Activated T-cell treated with anti-CD3 and anti-CD28 coated beads, Interleukin-2, amount 50 U/mL, for 72 hours (primary cell): Measurements from ENCODE around the gene PRUNE2. TPM values are rescaled to one million over a fixed set of nuclear protein-coding genes. Genes with fewer than 3 reads are reported as not detected.
"Not testable (repeated sequence)": the region's sequence is repeated elsewhere in the genome, so short reads cannot be mapped to it uniquely, and the experiment has no call there.

ENCODE experiments used
- ATAC-seq, 2 donors: fragments of 150-1000 bp; cut with Tn5 transposase; replicated peaks in 1 of 2; 2 replicates each; pipeline ENCODE4 v1.10.0; 2021; ENCODE audit warnings: moderate library complexity in 2 of 2, mild to moderate bottlenecking in 1 of 2
- DNase-seq, 2 donors: peaks; one replicate each; pipeline ENCODE4 v3.0.0; 2021 to 2022; ENCODE audit warnings: mixed read lengths in 1 of 2
- H3K27ac Mint-ChIP-seq: one replicate; pipeline ENCODE4 v1.8.0; 2022; ENCODE audit warnings: mild to moderate bottlenecking, moderate library complexity, mixed read lengths
- H3K27me3 Mint-ChIP-seq: one replicate; pipeline ENCODE4 v1.8.0; 2022; ENCODE audit warnings: low read depth, mixed read lengths
- H3K36me3 Mint-ChIP-seq, 2 donors: one replicate each; pipeline ENCODE4 v1.8.0; 2022; ENCODE audit warnings: mixed read lengths in 2 of 2, mild to moderate bottlenecking in 1 of 2; ENCODE audit not compliant: insufficient read depth in 2 of 2
- H3K4me1 Mint-ChIP-seq: one replicate; pipeline ENCODE4 v1.8.0; 2022; ENCODE audit warnings: low read depth, mixed read lengths
- H3K4me3 Mint-ChIP-seq, 2 donors: one replicate each; pipeline ENCODE4 v1.8.0; 2022; ENCODE audit warnings: mild to moderate bottlenecking in 2 of 2, mixed read lengths in 2 of 2, moderate library complexity in 2 of 2
- H3K9me3 Mint-ChIP-seq, 2 donors: one replicate each; pipeline ENCODE4 v1.8.0; 2022; ENCODE audit warnings: mixed read lengths in 2 of 2
- total RNA-seq, 2 donors: library from RNA; stranded (reverse); gene quantifications; one replicate each; pipeline ENCODE4 v1.2.3, GENCODE V29; 2022

PRUNE2 gene
- total RNA-seq, 2 donors from 2014 or later, result 0.69 to 1.5 TPM

DNA sequence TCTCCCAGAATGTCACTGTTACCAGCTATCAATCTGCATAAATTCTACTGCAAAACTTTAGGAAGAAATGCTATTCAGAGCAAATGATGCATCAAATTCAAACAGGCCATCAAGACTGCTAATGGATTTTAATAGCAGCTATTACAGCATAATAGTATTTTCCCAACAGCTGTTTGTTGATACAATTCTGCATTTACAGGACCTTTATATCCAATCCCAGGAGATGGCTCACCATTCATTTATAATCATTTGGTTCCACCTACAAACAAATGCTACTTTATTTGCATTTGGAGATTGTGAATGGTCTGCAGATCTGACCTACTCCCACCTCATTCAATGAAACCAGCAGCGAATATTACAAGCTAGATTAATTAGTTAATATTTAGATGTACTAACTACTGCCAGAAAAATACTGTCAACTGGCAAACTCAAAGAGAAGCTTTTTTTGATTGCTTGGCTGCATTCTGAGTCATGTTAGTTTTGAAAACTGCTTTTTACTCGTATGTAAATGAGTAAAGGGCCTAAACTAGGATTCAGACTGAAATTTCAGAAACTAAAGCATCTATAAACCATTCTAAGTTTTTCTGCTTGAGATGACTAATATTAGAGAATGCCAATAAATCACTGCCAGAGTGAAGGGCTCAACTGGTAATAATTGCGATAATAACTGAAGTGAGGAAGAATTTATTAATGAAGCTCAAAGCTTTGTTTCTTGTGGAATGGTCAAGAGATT is 148.8 kb downstream of the PRUNE2 start:
- Mint-ChIP-seq H3K27me3 (peaks cover 12% of the 10 kb centered on the region), H3K4me1 (peaks cover 5% of the 10 kb centered on the region), H3K27ac (no peak overlapping the region), H3K9me3 (no peaks in the 10 kb centered on the region), H3K4me3 (no peak overlapping the region), H3K36me3 (no peaks in the 10 kb centered on the region)
- DNase-seq (no peak), ATAC-seq (no peak)

DNA sequence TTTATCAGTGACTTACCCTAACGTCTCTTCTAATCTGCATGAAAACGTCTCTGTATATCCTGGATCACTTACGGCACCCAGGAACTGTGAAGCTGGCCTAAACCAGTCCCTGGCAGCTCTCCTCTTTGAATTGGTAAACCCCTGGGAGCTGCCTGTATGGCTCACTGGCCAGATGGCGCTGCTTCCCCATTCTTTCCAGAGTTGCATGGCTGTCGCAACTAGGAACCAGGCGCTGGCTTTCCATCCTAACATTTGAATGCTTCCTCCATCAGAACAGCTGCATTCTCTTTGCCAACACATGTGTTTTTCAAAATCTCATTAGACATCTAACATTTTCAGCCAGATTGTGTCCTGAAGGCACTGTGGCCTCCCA is 149.7 kb downstream of the PRUNE2 start:
- Mint-ChIP-seq H3K36me3 (no peaks in the 10 kb centered on the region), H3K9me3 (no peaks in the 10 kb centered on the region), H3K4me3 (no peak overlapping the region), H3K27me3 (peaks cover 12% of the 10 kb centered on the region), H3K27ac (no peak overlapping the region), H3K4me1 (peaks cover 5% of the 10 kb centered on the region)
- ATAC-seq, result no peak
- DNase-seq, result no peak

DNA sequence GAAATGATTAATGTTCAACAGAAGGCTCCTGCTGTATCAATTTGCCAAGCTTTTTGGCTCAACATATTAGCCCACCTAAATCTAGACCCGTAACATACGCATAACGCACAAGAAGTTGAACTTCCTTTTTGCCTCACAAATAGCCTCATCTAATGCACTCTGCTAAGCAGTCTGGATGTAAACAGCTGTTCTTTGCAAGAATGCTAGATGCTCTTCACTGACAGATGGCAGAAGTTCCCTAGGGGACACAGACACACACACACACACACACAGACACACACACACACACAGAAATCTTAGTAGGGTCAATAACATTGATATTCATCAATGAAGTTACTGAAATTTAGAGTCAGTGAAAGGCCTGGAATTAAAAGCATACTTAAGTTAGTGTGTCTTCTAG is 154.9 kb downstream of the PRUNE2 start:
- H3K4me1 Mint-ChIP-seq, result peaks cover 5% of the 10 kb centered on the region
- no peak overlapping the region for H3K27ac Mint-ChIP-seq
- DNase-seq (no peak), ATAC-seq (no peak)
- H3K27me3 Mint-ChIP-seq, result peaks cover 6% of the 10 kb centered on the region
- H3K9me3 Mint-ChIP-seq, result no peaks in the 10 kb centered on the region
- no peaks in the 10 kb centered on the region for H3K36me3 Mint-ChIP-seq
- no peak overlapping the region for H3K4me3 Mint-ChIP-seq

DNA sequence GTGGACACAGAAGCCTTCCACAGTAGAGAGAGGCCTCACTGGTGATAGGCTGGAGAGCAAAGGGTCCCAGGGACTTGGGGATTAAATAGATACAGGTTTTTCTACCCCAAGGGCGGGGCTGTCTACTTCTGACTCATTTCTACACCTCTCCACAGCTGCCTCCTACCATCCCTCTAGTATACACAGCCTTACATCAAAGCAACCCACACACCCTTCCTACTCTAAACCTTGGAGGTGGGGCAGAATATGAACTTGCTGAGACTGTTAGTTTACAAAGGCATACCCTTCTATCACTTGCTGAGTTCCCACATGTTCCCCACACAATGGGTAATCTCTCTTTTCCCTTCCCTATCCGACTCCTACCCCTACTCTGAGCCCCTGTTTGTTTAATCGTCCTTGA is 161.6 kb downstream of the PRUNE2 start:
- Mint-ChIP-seq H3K4me3 (no peak overlapping the region), H3K9me3 (peaks cover 7% of the 10 kb centered on the region in 2 donors), H3K27ac (no peak overlapping the region), H3K4me1 (no peaks in the 10 kb centered on the region), H3K36me3 (peaks cover 1 to 2% of the 10 kb centered on the region in 2 donors), H3K27me3 (peaks cover 6% of the 10 kb centered on the region)
- DNase-seq (no peak), ATAC-seq (no peak)

DNA sequence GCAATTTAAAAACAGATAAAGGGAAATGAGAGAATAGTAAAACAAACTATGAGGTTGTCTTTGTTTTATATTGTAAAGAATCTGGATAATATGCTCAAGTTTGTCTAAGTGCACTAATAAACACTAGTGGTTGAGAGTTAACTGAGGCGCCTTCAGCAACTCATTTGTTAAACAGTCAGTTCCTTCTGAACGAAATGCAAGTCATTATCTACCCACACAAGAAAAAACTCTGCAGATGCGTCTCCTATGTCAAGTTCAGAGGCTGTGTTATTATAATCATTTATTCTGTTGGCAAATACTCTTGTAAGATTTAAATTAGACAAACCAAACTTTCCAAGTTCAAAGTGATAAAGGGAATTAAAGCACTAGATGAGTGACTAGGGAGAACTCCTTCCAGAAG is 162.0 kb downstream of the PRUNE2 start:
- peaks cover 1 to 2% of the 10 kb centered on the region in 2 donors for H3K36me3 Mint-ChIP-seq
- peaks cover 7% of the 10 kb centered on the region in 2 donors for H3K9me3 Mint-ChIP-seq
- ATAC-seq (no peak), DNase-seq (no peak)
- H3K27me3 Mint-ChIP-seq, result peaks cover 5% of the 10 kb centered on the region
- no peaks in the 10 kb centered on the region for H3K4me1 Mint-ChIP-seq
- no peak overlapping the region for H3K4me3 Mint-ChIP-seq
- no peak overlapping the region for H3K27ac Mint-ChIP-seq

DNA sequence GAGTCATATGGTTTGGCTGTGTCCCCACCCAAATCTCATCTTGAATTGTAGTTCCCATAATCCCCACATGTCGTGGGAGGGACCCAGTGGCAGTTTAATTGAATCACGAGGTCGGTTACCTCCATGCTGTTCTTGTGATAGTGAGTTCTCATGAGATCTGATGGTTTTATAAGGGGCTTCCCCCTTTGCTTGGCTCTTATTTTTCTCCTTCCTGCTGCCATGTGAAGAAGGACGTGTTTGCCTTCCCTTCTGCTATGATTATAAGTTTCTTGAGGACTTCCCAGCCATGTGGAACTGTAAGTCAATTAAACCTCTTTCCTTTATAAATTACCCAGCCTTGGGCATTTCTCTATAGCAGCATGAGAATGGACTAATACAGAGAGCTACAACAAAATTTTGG is 163.0 kb downstream of the PRUNE2 start:
- not testable (repeated sequence) for H3K36me3 Mint-ChIP-seq, H3K27me3 Mint-ChIP-seq, H3K27ac Mint-ChIP-seq, ATAC-seq, H3K4me3 Mint-ChIP-seq, H3K4me1 Mint-ChIP-seq, DNase-seq, H3K9me3 Mint-ChIP-seq

DNA sequence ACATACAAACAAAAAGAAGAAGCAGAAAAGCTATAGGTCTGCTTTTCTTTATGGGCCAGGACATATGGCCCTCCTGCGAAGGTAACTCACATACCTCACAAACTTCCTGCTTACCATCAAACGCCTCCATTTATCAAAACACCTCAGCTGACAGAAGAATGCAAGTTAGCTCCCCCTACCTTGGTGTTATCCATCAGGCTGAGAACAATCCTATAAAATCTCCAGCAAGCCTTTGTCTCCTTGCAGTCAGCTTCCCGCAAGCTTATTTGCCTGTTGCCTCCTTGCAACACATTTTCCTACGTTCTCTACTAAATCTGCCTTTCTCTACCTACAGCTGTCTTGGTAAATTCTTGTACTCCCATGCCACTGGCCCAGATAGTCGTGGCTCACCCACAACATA is 164.4 kb downstream of the PRUNE2 start:
- no peak for DNase-seq
- Mint-ChIP-seq H3K36me3 (peaks cover 1 to 2% of the 10 kb centered on the region in 2 donors), H3K27ac (no peak overlapping the region), H3K9me3 (peaks cover 7% of the 10 kb centered on the region in 2 donors), H3K4me1 (no peaks in the 10 kb centered on the region), H3K4me3 (no peak overlapping the region), H3K27me3 (peaks cover 9% of the 10 kb centered on the region)
- no peak for ATAC-seq

DNA sequence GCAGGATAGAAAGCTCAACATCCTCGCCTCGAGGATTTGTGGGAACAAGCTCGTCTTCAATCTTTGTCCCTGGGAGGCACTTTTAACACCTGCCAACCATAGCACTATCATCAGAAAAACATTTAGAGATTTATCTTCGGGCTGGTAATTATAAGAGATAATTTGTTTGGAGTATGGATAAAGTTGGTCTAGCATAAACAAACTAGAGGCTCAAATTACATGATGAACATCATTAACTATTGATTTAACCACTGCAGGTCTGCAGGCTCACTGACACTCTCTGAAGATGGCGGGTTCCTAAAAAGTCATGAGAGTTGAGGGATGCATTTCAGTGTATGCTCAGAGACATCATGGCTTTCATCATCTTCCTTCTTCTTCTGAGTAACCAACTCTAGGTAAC is 167.5 kb downstream of the PRUNE2 start:
- Mint-ChIP-seq H3K27me3 (peaks cover 9% of the 10 kb centered on the region), H3K36me3 (peaks cover 1 to 2% of the 10 kb centered on the region in 2 donors), H3K4me1 (no peaks in the 10 kb centered on the region), H3K27ac (no peak overlapping the region), H3K9me3 (peaks cover 2 to 7% of the 10 kb centered on the region in 2 donors), H3K4me3 (no peak overlapping the region)
- DNase-seq, result no peak
- ATAC-seq, result no peak

DNA sequence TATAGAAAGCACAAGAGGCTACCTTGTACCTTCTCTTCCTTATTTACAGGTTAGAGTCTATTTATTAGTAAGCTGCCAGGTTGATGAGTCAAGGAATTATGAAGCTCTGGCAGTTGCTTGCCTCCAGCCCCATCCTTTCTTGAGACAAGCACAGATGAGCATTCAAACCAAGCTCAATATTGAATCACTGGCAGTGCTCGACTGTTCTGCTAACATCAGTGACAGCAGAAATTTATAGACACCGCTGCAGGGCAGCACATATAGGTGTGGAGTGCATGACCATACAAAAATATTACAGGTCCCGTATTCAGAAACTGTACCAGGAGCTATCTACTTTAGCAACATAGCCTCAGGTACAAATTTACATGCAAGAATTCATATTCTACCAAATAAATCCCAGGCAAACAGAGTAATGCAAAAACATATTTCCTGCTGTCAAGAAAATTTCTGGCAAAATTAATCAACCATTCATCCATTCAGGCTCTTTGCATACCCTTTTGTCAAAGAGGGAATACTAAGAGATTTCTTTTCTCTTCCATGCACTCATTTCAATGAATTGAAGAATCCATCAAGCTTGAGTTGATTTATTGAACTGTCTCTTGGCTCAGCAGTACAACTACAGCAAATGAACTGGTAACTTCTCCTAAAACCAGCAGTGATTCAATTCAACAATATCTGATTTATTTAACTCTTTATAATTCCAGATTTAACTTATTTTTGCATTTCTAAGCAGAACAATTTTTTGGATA is 168.6 kb downstream of the PRUNE2 start:
- no peak overlapping the region for H3K4me3 Mint-ChIP-seq
- peaks cover 0 to 1% of the 10 kb centered on the region in 2 donors for H3K36me3 Mint-ChIP-seq
- peaks cover 0 to 2% of the 10 kb centered on the region in 2 donors for H3K9me3 Mint-ChIP-seq
- H3K27ac Mint-ChIP-seq, result no peak overlapping the region
- ATAC-seq (no peak), DNase-seq (no peak)
- peaks cover 9% of the 10 kb centered on the region for H3K27me3 Mint-ChIP-seq
- H3K4me1 Mint-ChIP-seq, result peaks cover 3% of the 10 kb centered on the region

DNA sequence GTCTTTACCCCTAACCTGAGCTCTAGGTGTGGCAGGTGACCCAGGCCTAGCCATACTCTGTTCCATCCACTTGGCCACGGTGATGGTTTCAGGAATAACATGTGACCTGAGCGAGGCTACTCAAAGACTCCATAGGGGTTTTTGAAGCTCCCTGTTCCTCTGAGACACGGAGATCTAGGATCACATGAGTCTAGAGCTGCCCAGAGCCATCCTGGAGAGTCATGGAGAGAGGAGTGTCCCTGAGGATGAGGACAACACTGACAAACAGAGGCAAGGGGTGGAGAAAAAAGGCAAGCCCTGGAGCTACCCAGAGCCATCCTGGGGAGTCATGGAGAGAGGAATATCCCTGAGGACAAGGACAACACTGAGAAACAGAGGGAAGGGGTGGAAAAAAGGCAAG is 171.2 kb downstream of the PRUNE2 start:
- Mint-ChIP-seq H3K9me3 (no peaks in the 10 kb centered on the region), H3K36me3 (no peaks in the 10 kb centered on the region), H3K27ac (no peak overlapping the region), H3K4me3 (no peak overlapping the region), H3K4me1 (peaks cover 6% of the 10 kb centered on the region), H3K27me3 (peaks cover 15% of the 10 kb centered on the region)
- no peak for DNase-seq
- no peak for ATAC-seq

DNA sequence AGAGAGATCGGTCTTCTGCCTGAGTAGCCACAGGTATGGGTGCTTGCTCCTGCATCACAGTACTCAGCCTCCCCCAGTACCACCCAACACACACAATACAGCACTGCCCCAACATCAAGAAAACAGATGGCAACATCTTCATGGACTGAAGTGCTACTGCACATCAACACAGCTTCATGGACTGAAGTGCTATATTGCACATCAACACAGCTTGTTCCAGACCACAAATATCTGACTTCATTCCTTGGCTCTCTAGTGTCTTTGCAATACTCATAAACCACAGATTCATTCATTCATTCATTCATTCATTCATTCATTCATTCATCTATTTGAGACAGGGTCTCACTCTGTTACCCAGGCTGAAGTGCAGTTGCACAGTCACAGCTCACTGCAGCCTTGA is 172.8 kb downstream of the PRUNE2 start:
- Mint-ChIP-seq H3K4me1 (peaks cover 6% of the 10 kb centered on the region), H3K36me3 (no peaks in the 10 kb centered on the region), H3K4me3 (no peak overlapping the region), H3K9me3 (no peaks in the 10 kb centered on the region), H3K27ac (no peak overlapping the region), H3K27me3 (peaks cover 7% of the 10 kb centered on the region)
- no peak for ATAC-seq
- no peak for DNase-seq

DNA sequence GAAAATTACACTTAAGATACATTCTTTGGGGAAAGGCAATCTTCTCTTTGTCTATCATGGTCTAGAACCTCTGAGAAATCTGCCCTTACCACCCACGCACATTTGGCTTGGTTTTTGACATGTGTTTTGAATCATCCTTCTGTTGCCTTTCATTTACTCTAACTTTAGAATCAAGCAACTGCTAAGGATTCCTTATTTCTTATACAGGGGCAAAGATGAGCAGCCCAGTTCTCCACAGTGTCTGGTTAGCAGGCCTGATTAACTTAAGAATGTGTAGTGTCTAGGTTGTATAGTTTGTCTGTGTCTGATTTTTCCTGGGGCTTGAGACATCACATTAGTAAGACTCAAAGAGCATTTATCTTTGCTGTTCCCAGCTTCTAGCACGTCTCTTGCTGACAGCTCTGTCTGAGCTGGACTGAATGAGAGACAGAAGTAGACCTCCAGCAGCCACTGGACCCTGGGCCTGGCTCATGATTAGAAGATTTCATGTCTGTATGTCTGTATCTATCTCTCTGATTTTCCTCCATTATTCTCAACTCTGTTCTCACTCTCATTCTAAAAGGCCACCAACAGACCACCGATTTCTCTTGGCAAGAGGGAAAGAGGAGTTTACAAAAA is 173.5 kb downstream of the PRUNE2 start:
- Mint-ChIP-seq H3K4me3 (no peak overlapping the region), H3K9me3 (no peaks in the 10 kb centered on the region), H3K36me3 (no peaks in the 10 kb centered on the region), H3K27me3 (peaks cover 7% of the 10 kb centered on the region), H3K27ac (no peak overlapping the region), H3K4me1 (peaks cover 6% of the 10 kb centered on the region)
- no peak for ATAC-seq
- DNase-seq, result no peak

DNA sequence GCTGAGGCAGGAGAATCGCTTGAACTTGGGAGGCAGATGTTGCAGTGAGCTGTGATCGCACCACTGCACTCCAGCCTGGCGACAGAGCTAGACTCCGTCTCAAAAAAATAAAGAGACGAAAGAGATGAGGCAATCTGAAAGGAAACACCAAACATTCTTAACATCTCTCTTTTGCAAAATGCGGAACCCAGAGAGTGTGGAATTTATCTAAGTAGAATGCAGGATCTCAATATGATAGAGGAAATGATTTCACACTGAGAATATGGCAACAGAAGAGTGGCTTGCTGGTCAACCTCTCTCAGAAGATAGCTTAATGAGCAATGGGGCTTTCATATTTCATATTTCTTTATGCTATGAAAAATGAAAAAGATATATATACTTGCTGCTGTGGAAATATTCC is 175.1 kb downstream of the PRUNE2 start:
- Mint-ChIP-seq H3K27ac (no peak overlapping the region), H3K4me3 (no peak overlapping the region), H3K27me3 (peaks cover 12% of the 10 kb centered on the region), H3K4me1 (peaks cover 6% of the 10 kb centered on the region), H3K9me3 (no peaks in the 10 kb centered on the region), H3K36me3 (no peaks in the 10 kb centered on the region)
- ATAC-seq (no peak), DNase-seq (no peak)
